Ovary (tissue), 3 donors: Measurements from ENCODE around the gene COP1.

Experiments
- CTCF ChIP-seq, 3 donors: fragments of 450-650 bp in 2 of 3; fragments of 200-600 bp in 1 of 3; IDR thresholded peaks; one replicate each; pipeline versions ENCODE4 v1.5.1 to v1.8.0; 2016 to 2022; ENCODE audit warnings: antibody characterized with exemption in 3 of 3, mild to moderate bottlenecking in 1 of 3
- EP300 ChIP-seq: sonication (generic); formaldehyde crosslinking; IDR thresholded peaks from one replicate; pipeline ENCODE4 v1.6.1; 2017; ENCODE audit warnings: antibody characterized with exemption
- POLR2A ChIP-seq: fragments of 450-650 bp; IDR thresholded peaks from one replicate; pipeline ENCODE4 v1.6.1; 2017; ENCODE audit warnings: antibody characterized with exemption, mild to moderate bottlenecking, moderate library complexity
- donor health status: DM: no; HTN: no; CAD: no.

GRCh38 chr1:175914115-175914514 is 293.0 kb downstream of the COP1 start:
- TF ChIP-seq CTCF (IDR thresholded peaks at IDR 0.05) (no peak), EP300 (no peak), POLR2A (no peak)
